GM19324 (cell line): ENCODE measurements around the gene RXYLT1.

Source experiments
- ATAC-seq: cut with Tn5 transposase; IDR thresholded peaks from one replicate; pipeline ENCODE4 v1.9.1; 2021; ENCODE audit warnings: mild to moderate bottlenecking, moderate library complexity; ENCODE audit not compliant: unreplicated experiment, low FRiP score

RXYLT1 gene

GRCh38 chr12:63795944-63796343 lies 16.2 kb downstream of the RXYLT1 start:
- ATAC-seq = no peak

GRCh38 chr12:63802012-63802608 lies 22.4 kb downstream of the RXYLT1 start:
- no peak for ATAC-seq

GRCh38 chr12:63804746-63805145 lies 25.0 kb downstream of the RXYLT1 start:
- ATAC-seq = no peak

GRCh38 chr12:63805704-63806672 lies 26.3 kb downstream of the RXYLT1 start:
- no peak for ATAC-seq

- ATAC-seq = no peak
These were observed 28.9 kb downstream of the RXYLT1 start for GRCh38 chr12:63808631-63809030.

GRCh38 chr12:63809566-63809965 lies 29.9 kb downstream of the RXYLT1 start:
- no peak for ATAC-seq

- no peak for ATAC-seq
These were observed 31.6 kb downstream of the RXYLT1 start for GRCh38 chr12:63811334-63811733.

- ATAC-seq = no peak
These were observed 32.0 kb downstream of the RXYLT1 start for GRCh38 chr12:63811755-63812154.

- ATAC-seq = peak; percentile 45
These were observed 34.5 kb downstream of the RXYLT1 start for GRCh38 chr12:63814146-63814772.

- ATAC-seq = no peak
These were observed 35.8 kb downstream of the RXYLT1 start for GRCh38 chr12:63815482-63815852.

GRCh38 chr12:63816031-63816430 lies 36.3 kb downstream of the RXYLT1 start:
- no peak for ATAC-seq

- ATAC-seq = no peak
These were observed 40.7 kb downstream of the RXYLT1 start for GRCh38 chr12:63820427-63820826.

GRCh38 chr12:63821781-63822251 lies 42.1 kb downstream of the RXYLT1 start:
- no peak for ATAC-seq

GRCh38 chr12:63822352-63822751 lies 42.6 kb downstream of the RXYLT1 start:
- no peak for ATAC-seq

GRCh38 chr12:63823040-63823439 lies 43.3 kb downstream of the RXYLT1 start:
- ATAC-seq = no peak

- ATAC-seq = no peak
These were observed 46.4 kb downstream of the RXYLT1 start for GRCh38 chr12:63826006-63826585.

- ATAC-seq = no peak
These were observed 49.2 kb downstream of the RXYLT1 start for GRCh38 chr12:63828867-63829266.

- ATAC-seq = no peak
These were observed 56.3 kb downstream of the RXYLT1 start for GRCh38 chr12:63836046-63836445.

- no peak for ATAC-seq
These were observed 57.2 kb downstream of the RXYLT1 start for GRCh38 chr12:63836936-63837335.

GRCh38 chr12:63838411-63838810 lies 58.7 kb downstream of the RXYLT1 start:
- ATAC-seq = no peak

- ATAC-seq = no peak
These were observed 61.3 kb downstream of the RXYLT1 start for GRCh38 chr12:63841011-63841410.
